IMR-90 (cell line): ENCODE results near the gene MLLT10.

Experiments used
- CEBPB ChIP-seq: IDR thresholded peaks from 2 replicates; pipeline ENCODE4 v1.6.1; 2012; ENCODE audit warnings: low read depth, low read length, improper control_type of control experiment
- TF ChIP-seq, protein P1 (sequence below): conservative IDR thresholded peaks from 2 replicates; pipeline ENCODE4 v1.5.1; 2012; ENCODE audit warnings: mild to moderate bottlenecking, low read depth, low read length, improper control_type of control experiment

DNA sequence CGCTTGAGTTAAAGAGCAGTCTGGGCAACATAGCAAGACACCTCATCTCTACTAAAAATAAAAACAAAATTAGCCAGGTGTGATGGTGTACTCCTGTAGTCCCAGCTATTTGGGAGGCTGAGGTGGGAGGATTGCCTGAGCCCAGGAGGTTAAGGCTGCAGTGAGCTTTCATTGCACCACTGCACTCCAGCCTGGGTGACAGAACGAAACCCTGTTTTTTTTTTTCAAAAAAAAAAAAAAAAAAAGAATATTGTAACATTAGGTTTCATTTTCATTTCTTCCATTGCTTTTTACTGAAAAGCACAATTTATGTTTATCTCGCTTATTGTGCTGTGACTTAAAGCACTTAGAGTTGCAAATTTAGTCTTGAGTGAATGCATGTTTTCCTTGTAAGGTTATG lies 80.0 kb downstream of the MLLT10 start:
- TF ChIP-seq CEBPB, result no peak
- TF ChIP-seq, protein P1, sequence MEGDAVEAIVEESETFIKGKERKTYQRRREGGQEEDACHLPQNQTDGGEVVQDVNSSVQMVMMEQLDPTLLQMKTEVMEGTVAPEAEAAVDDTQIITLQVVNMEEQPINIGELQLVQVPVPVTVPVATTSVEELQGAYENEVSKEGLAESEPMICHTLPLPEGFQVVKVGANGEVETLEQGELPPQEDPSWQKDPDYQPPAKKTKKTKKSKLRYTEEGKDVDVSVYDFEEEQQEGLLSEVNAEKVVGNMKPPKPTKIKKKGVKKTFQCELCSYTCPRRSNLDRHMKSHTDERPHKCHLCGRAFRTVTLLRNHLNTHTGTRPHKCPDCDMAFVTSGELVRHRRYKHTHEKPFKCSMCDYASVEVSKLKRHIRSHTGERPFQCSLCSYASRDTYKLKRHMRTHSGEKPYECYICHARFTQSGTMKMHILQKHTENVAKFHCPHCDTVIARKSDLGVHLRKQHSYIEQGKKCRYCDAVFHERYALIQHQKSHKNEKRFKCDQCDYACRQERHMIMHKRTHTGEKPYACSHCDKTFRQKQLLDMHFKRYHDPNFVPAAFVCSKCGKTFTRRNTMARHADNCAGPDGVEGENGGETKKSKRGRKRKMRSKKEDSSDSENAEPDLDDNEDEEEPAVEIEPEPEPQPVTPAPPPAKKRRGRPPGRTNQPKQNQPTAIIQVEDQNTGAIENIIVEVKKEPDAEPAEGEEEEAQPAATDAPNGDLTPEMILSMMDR, result no peak
